Lung (tissue), 12 donors: ENCODE results near the gene GUCA2B. TPM values are rescaled to one million over a fixed set of nuclear protein-coding genes. Genes with fewer than 3 reads are reported as not detected.

Experiments used
- ATAC-seq: fragments of 200-7000 bp; cut with Tn5 transposase; one replicate; pipeline ENCODE4 v1.9.1; 2020; ENCODE audit warnings: moderate number of reproducible peaks; ENCODE audit not compliant: insufficient read depth, low FRiP score
- DNase-seq, 3 donors: peaks; one replicate each; pipeline ENCODE4 v3.0.0-alpha.2; 2013 to 2017
- H3K27ac ChIP-seq, 2 donors: one replicate each; pipeline ENCODE4 v1.5.1; 2013; ENCODE audit warnings: mild to moderate bottlenecking in 2 of 2, moderate library complexity in 2 of 2, control low read depth in 1 of 2, inconsistent platforms in 1 of 2, low read depth in 1 of 2, low read length in 1 of 2
- H3K27me3 ChIP-seq, 3 donors: one replicate each; pipeline ENCODE4 v1.5.1; 2013; ENCODE audit warnings: low read length in 2 of 3; ENCODE audit not compliant: control insufficient read depth in 3 of 3, insufficient read depth in 3 of 3
- H3K36me3 ChIP-seq, 4 donors: one replicate each; pipeline ENCODE4 v1.5.1; 2013; ENCODE audit warnings: low read length in 4 of 4, mild to moderate bottlenecking in 1 of 4, moderate library complexity in 1 of 4; ENCODE audit not compliant: control insufficient read depth in 4 of 4, insufficient read depth in 4 of 4
- H3K4me1 ChIP-seq, 5 donors: one replicate each; pipeline ENCODE4 v1.5.1; 2013; ENCODE audit warnings: low read length in 5 of 5, mild to moderate bottlenecking in 2 of 5, moderate library complexity in 1 of 5; ENCODE audit not compliant: control insufficient read depth in 5 of 5, insufficient read depth in 5 of 5
- H3K4me3 ChIP-seq: one replicate; pipeline ENCODE4 v1.5.1; 2013; ENCODE audit warnings: mild to moderate bottlenecking, control low read depth, moderate library complexity
- H3K9ac ChIP-seq, 2 donors: one replicate each; pipeline ENCODE4 v1.5.1; 2013; ENCODE audit warnings: low read length in 2 of 2, control low read depth in 1 of 2; ENCODE audit not compliant: insufficient read depth in 1 of 2
- H3K9me3 ChIP-seq, 4 donors: one replicate each; pipeline ENCODE4 v1.5.1; 2013; ENCODE audit warnings: low read length in 3 of 4, mild to moderate bottlenecking in 1 of 4, moderate library complexity in 1 of 4; ENCODE audit not compliant: control insufficient read depth in 4 of 4, insufficient read depth in 3 of 4
- WGBS, 2 donors: extraction: QIAGEN DNeasy Blood & Tissue Kit; methylation state at CpG; one replicate each; pipeline ENCODE4 v1.1.7; 2013; 5-methylcytosine and 5-hydroxymethylcytosine counted together
- polyA plus RNA-seq, 2 donors: library from polyadenylated mRNA; stranded (reverse); fragments of 200-250 nt; gene quantifications; one replicate each; pipeline ENCODE4 v1.2.1, GENCODE V29; 2013
- total RNA-seq, 2 donors: library from RNA; depleted of rRNA in 1 of 2; stranded (reverse); fragments of >200 nt in 1 of 2; gene quantifications; one replicate each; pipeline ENCODE4 v1.2.1, GENCODE V29; 2014 to 2021
- TF ChIP-seq, protein P1 (sequence below): IDR thresholded peaks from 2 replicates; pipeline ENCODE4 v1.5.1; 2012; ENCODE audit warnings: mild to moderate bottlenecking; ENCODE audit errors: control extremely low read depth, extremely low read depth
- donor health status: control.
- donor health status: control.
- donor health status: Bipolar disorder and iron deficiency.
- donor health status: healthy.
- donor health status: DM: yes; HTN: yes; CAD: no.

The GUCA2B gene
- total and polyA plus RNA-seq, 4 donors, result not detected

DNA sequence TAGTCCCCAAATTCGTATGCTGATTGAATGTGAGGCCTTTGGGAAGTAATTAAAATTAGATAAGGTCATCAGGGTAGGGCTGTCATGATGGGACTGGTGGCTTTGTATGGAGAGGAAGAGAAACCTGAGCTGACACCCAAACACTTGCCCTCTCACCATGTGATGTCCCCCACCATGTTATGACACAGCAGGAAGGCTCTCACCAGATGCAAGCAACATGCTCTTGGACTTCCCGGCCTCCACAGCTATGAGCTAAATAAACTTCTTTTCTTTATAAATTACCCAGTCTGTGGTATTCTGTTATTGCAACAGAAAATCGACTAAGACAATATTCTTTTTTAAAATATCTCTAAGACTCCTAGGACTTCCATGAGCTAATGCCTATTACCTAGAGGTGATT is 43.6 kb upstream of the GUCA2B start:
- Histone ChIP-seq H3K4me3 (no peak overlapping the region), H3K27me3 (peaks cover 0 to 4% (median 0%) of the 10 kb centered on the region in 3 donors), H3K4me1 (no peaks in the 10 kb centered on the region), H3K36me3 (no peaks in the 10 kb centered on the region), H3K9me3 (no peaks in the 10 kb centered on the region), H3K27ac (no peak overlapping the region), H3K9ac (no peak overlapping the region)
- ATAC-seq (no peak), DNase-seq (no peak)
- TF ChIP-seq, protein P1, sequence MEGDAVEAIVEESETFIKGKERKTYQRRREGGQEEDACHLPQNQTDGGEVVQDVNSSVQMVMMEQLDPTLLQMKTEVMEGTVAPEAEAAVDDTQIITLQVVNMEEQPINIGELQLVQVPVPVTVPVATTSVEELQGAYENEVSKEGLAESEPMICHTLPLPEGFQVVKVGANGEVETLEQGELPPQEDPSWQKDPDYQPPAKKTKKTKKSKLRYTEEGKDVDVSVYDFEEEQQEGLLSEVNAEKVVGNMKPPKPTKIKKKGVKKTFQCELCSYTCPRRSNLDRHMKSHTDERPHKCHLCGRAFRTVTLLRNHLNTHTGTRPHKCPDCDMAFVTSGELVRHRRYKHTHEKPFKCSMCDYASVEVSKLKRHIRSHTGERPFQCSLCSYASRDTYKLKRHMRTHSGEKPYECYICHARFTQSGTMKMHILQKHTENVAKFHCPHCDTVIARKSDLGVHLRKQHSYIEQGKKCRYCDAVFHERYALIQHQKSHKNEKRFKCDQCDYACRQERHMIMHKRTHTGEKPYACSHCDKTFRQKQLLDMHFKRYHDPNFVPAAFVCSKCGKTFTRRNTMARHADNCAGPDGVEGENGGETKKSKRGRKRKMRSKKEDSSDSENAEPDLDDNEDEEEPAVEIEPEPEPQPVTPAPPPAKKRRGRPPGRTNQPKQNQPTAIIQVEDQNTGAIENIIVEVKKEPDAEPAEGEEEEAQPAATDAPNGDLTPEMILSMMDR, result no peak
- 86 to 87% methylated on average over 3 of the region's 3 CpGs for WGBS, 2 donors

DNA sequence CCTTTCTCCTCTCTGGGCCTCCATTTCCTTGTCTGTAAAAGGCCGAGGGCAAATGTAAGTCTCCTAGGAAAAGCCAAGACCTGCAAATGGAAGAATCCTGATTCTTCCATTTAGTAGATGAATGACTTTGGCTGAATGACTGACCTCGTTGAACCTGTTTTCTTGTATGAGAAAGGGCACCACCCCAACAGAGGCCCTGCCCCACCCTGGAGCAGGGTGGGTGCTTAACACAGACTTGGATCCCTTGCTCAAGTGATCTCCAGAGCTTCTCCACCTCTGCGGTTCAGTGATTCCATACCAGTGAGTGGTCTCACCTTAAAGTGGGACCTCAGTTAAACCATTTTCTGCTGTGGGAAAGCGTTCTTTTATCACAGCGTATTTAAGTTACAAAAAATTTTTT is 39.0 kb upstream of the GUCA2B start:
- Histone ChIP-seq H3K9ac (no peak overlapping the region), H3K27me3 (peaks cover 0 to 7% (median 6%) of the 10 kb centered on the region in 3 donors), H3K36me3 (no peaks in the 10 kb centered on the region), H3K4me3 (no peak overlapping the region), H3K27ac (no peak overlapping the region), H3K9me3 (no peaks in the 10 kb centered on the region), H3K4me1 (no peaks in the 10 kb centered on the region)
- 71 to 92% methylated on average over 5 of the region's 5 CpGs for WGBS, 2 donors
- DNase-seq (no peak), ATAC-seq (no peak)
- TF ChIP-seq, protein P1, result no peak

DNA sequence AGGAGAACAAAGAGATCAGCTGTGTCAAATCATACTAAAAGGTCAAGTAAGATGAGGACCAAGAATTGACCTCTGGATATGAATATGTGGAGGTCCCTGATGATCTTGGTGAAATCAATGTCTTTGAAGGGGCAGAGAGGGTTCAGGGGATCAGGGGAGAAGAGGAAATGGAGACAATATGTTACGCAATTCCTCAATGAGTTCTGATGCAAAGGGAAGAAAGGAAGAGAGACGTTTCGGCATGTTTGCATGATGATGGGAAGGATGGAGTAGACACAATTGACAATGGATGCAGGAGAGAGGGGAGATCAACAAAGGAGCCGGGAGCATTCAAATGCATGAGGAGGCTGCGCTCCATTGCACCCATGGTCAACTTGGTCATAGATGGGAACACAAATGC is 36.0 kb upstream of the GUCA2B start:
- Histone ChIP-seq H3K27me3 (peaks cover 0 to 7% (median 2%) of the 10 kb centered on the region in 3 donors), H3K9ac (no peak overlapping the region), H3K4me3 (no peak overlapping the region), H3K4me1 (no peaks in the 10 kb centered on the region), H3K27ac (no peak overlapping the region), H3K9me3 (peaks cover 0 to 3% (median 0%) of the 10 kb centered on the region in 4 donors), H3K36me3 (no peaks in the 10 kb centered on the region)
- ATAC-seq, result no peak
- DNase-seq, result no peak
- 76 to 79% methylated on average over 5 of the region's 5 CpGs for WGBS, 2 donors
- TF ChIP-seq, protein P1, result no peak

DNA sequence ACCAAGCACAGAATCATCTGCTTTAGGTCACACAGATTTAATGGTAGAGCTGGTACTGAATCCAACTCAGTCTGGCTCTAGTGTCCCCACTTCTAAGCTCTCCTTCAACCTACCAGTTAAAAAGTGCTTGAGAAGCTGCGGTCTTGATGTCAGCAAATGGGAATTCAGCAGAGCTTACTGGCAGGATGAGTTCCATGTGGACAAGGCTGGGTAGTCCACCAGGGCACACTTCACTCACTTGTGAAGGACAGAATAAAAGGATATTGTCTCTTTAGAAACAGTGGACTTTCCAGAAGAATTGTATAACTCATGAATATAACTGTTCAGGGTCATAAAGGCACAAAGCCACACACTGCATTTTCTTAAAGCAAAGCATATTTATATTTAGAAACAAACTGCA is 35.1 kb upstream of the GUCA2B start:
- Histone ChIP-seq H3K27ac (no peak overlapping the region), H3K27me3 (peaks cover 0 to 7% (median 2%) of the 10 kb centered on the region in 3 donors), H3K9ac (no peak overlapping the region), H3K36me3 (no peaks in the 10 kb centered on the region), H3K4me3 (no peak overlapping the region), H3K4me1 (no peaks in the 10 kb centered on the region), H3K9me3 (peaks cover 0 to 3% (median 0%) of the 10 kb centered on the region in 4 donors)
- 78 to 83% methylated on average over 1 of the region's 1 CpG for WGBS, 2 donors
- TF ChIP-seq, protein P1, result no peak
- DNase-seq, result no peak
- no peak for ATAC-seq
